Measurements from ENCODE around the gene TMEM236. TPM values are rescaled to one million over a fixed set of nuclear protein-coding genes. Genes with fewer than 3 reads are reported as not detected.

Gene TMEM236
- total and polyA plus RNA-seq, 2 donors (not counting 3 experiments of a cell fraction or from before 2014, with no cell fraction given) = 0.24 to 0.29 TPM

DNA sequence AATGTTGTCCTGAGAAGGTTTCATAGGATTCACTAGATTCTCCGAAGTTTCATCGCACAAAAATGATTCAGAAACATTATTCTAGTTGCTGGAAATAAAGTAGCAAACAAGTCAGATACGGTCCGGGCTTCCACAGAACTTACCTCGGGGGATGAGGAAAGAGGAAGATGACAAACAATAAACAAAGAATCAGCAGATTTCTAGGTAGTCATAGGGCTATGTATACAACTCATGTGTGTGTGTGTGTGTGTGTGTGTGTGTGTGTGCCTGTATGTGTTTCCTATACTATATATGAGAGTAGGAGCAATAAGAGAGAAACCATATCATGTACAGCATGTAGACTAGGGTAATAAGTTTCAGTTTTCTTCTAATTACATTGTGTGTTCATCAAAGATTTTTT is 16.5 kb downstream of the TMEM236 start:
- BruUV-seq (replicated peaks) = no TSS peak
- Histone ChIP-seq H3K9ac (replicated peaks; ENCODE audit: extremely low read depth, insufficient read depth, low read length) (no peak overlapping the region), H3K9me3 (replicated peaks; ENCODE audit: control insufficient read depth, insufficient read depth, low read length) (no peaks in the 10 kb centered on the region), H3K79me2 (ENCODE audit: control insufficient read depth, insufficient read depth, low read length) (no peaks in the 10 kb centered on the region), H3K27ac (ENCODE audit: insufficient read depth, low read depth, low read length) (peak overlapping the region; percentile 24), H2AFZ (ENCODE audit: low read depth, low read length) (no peak overlapping the region), H3K36me3 (ENCODE audit: control insufficient read depth in 2 of 2, extremely low read depth in 1 of 2, insufficient read depth in 2 of 2, low read length in 2 of 2) (no peaks in the 10 kb centered on the region), H4K20me1 (replicated peaks; ENCODE audit: control insufficient read depth, extremely low read depth, insufficient read depth, low read length) (no peaks in the 10 kb centered on the region), H3K4me2 (ENCODE audit: insufficient read depth, low read length) (peak overlapping the region; percentile 15), H3K9me1 (replicated peaks; ENCODE audit: control insufficient read depth, extremely low read depth, insufficient read depth, low read length) (no peaks in the 10 kb centered on the region), H3K27me3 (ENCODE audit: control insufficient read depth in 2 of 2, insufficient read depth in 2 of 2, low read length in 2 of 2) (no peaks in the 10 kb centered on the region), H3K4me1 (ENCODE audit: control insufficient read depth, extremely low read depth, insufficient read depth, low read length) (peaks cover 16% of the 10 kb centered on the region), H3K4me3 (replicated peaks in 1 of 3; ENCODE audit: insufficient read depth in 1 of 3, low read depth in 1 of 3, low read length in 3 of 3) (no peak overlapping the region)
- intact Hi-C loops (cut with micrococcal nuclease) (loop anchor here (2.0 kb wide), 1 partner anchor 68 kb away; no protein-coding TSS in a partner anchor), dilution Hi-C loops (cut with MboI; ENCODE audit: extremely low pct_ligation_motif_present, low sequenced_read_pairs) (no loop called here)
- ChIA-PET CTCF (no interaction called here), POLR2A (no interaction called here)
- TF ChIP-seq, protein P1, sequence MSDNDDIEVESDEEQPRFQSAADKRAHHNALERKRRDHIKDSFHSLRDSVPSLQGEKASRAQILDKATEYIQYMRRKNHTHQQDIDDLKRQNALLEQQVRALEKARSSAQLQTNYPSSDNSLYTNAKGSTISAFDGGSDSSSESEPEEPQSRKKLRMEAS (IDR thresholded peaks at IDR 0.05; ENCODE audit: insufficient read depth, insufficient read length) = no peak
- no peak for TF ChIP-seq JUN (IDR thresholded peaks at IDR 0.05; ENCODE audit: borderline replicate concordance, insufficient read depth, insufficient read length, low read depth)
- no peak for TF ChIP-seq MYC (IDR thresholded peaks at IDR 0.05; ENCODE audit: low read depth, low read length)
- no peak for TF ChIP-seq EZH2 (IDR thresholded peaks at IDR 0.05; ENCODE audit: borderline replicate concordance, low read depth, low read length, severe bottlenecking)
- TF ChIP-seq FOS (IDR thresholded peaks at IDR 0.05; ENCODE audit: borderline replicate concordance, insufficient read depth, low read length) = no peak
- TF ChIP-seq POLR2AphosphoS5 (IDR thresholded peaks at IDR 0.05; ENCODE audit: insufficient read depth, low read depth, low read length) = no peak
- no peak for TF ChIP-seq POLR2A (IDR thresholded peaks at IDR 0.05; ENCODE audit: low read depth, low read length)
- TF ChIP-seq, protein P2, sequence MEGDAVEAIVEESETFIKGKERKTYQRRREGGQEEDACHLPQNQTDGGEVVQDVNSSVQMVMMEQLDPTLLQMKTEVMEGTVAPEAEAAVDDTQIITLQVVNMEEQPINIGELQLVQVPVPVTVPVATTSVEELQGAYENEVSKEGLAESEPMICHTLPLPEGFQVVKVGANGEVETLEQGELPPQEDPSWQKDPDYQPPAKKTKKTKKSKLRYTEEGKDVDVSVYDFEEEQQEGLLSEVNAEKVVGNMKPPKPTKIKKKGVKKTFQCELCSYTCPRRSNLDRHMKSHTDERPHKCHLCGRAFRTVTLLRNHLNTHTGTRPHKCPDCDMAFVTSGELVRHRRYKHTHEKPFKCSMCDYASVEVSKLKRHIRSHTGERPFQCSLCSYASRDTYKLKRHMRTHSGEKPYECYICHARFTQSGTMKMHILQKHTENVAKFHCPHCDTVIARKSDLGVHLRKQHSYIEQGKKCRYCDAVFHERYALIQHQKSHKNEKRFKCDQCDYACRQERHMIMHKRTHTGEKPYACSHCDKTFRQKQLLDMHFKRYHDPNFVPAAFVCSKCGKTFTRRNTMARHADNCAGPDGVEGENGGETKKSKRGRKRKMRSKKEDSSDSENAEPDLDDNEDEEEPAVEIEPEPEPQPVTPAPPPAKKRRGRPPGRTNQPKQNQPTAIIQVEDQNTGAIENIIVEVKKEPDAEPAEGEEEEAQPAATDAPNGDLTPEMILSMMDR (IDR thresholded peaks at IDR 0.05; ENCODE audit: extremely low read depth in 1 of 2, insufficient read depth in 1 of 2, low read depth in 1 of 2, low read length in 2 of 2) = no peak
- no peak for TF ChIP-seq GATA2 (IDR thresholded peaks at IDR 0.05; ENCODE audit: insufficient read depth, insufficient read length, low read depth, low read length)
- no peak for FAIRE-seq
- DNase-seq (ENCODE audit: low read depth, low spot score) = no peak
